ENCODE results near the gene FBLN5. TPM values are rescaled to one million over a fixed set of nuclear protein-coding genes. Genes with fewer than 3 reads are reported as not detected.

FBLN5 gene
- total RNA-seq, 1 experiment from 2014 or later = 0.23 TPM

- H3K27ac ChIP-seq (ENCODE audit: low read length) = no peak overlapping the region
- no peak for ATAC-seq
- no peaks in the 10 kb centered on the region for H3K9me3 ChIP-seq (ENCODE audit: control insufficient read depth, insufficient read depth, low read depth, low read length)
- no peak overlapping the region for H3K4me3 ChIP-seq (ENCODE audit: low read depth in 2 of 2, low read length in 2 of 2)
- H3K4me1 ChIP-seq (ENCODE audit: control insufficient read depth, insufficient read depth, low read length) = no peaks in the 10 kb centered on the region
- H3K36me3 ChIP-seq (ENCODE audit: control insufficient read depth, insufficient read depth, low read length) = peaks cover under 1% of the 10 kb centered on the region; the same call in 1 of the 2 replicates
- in situ Hi-C loops (cut with HindIII; ENCODE audit: low pct_unique_long_range_greater_than_20kb, low sequenced_read_pairs) = no loop called here
- POLR2A ChIA-PET = no interaction called here
- CTCF ChIA-PET = no interaction called here
- DNase-seq (ENCODE audit: low read depth, low spot score) = no peak
- H3K27me3 ChIP-seq (ENCODE audit: control insufficient read depth, insufficient read depth, low read length) = peaks cover 26% of the 10 kb centered on the region
- TF ChIP-seq, protein P1, sequence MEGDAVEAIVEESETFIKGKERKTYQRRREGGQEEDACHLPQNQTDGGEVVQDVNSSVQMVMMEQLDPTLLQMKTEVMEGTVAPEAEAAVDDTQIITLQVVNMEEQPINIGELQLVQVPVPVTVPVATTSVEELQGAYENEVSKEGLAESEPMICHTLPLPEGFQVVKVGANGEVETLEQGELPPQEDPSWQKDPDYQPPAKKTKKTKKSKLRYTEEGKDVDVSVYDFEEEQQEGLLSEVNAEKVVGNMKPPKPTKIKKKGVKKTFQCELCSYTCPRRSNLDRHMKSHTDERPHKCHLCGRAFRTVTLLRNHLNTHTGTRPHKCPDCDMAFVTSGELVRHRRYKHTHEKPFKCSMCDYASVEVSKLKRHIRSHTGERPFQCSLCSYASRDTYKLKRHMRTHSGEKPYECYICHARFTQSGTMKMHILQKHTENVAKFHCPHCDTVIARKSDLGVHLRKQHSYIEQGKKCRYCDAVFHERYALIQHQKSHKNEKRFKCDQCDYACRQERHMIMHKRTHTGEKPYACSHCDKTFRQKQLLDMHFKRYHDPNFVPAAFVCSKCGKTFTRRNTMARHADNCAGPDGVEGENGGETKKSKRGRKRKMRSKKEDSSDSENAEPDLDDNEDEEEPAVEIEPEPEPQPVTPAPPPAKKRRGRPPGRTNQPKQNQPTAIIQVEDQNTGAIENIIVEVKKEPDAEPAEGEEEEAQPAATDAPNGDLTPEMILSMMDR (IDR thresholded peaks at IDR 0.05) = no peak
- TF ChIP-seq, protein P2, sequence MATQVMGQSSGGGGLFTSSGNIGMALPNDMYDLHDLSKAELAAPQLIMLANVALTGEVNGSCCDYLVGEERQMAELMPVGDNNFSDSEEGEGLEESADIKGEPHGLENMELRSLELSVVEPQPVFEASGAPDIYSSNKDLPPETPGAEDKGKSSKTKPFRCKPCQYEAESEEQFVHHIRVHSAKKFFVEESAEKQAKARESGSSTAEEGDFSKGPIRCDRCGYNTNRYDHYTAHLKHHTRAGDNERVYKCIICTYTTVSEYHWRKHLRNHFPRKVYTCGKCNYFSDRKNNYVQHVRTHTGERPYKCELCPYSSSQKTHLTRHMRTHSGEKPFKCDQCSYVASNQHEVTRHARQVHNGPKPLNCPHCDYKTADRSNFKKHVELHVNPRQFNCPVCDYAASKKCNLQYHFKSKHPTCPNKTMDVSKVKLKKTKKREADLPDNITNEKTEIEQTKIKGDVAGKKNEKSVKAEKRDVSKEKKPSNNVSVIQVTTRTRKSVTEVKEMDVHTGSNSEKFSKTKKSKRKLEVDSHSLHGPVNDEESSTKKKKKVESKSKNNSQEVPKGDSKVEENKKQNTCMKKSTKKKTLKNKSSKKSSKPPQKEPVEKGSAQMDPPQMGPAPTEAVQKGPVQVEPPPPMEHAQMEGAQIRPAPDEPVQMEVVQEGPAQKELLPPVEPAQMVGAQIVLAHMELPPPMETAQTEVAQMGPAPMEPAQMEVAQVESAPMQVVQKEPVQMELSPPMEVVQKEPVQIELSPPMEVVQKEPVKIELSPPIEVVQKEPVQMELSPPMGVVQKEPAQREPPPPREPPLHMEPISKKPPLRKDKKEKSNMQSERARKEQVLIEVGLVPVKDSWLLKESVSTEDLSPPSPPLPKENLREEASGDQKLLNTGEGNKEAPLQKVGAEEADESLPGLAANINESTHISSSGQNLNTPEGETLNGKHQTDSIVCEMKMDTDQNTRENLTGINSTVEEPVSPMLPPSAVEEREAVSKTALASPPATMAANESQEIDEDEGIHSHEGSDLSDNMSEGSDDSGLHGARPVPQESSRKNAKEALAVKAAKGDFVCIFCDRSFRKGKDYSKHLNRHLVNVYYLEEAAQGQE (IDR thresholded peaks at IDR 0.05; ENCODE audit: insufficient read depth in 1 of 2, low read depth in 2 of 2, low read length in 1 of 2) = no peak
- TF ChIP-seq TCF7L2 (IDR thresholded peaks at IDR 0.05; ENCODE audit: low read depth, low read length) = no peak
- TF ChIP-seq SIN3A (IDR thresholded peaks at IDR 0.05; ENCODE audit: borderline replicate concordance, insufficient read depth, low read depth, low read length) = no peak
- TF ChIP-seq POLR2AphosphoS5 (IDR thresholded peaks at IDR 0.05; ENCODE audit: low read depth, low read length) = no peak
- no TSS peak for BruUV-seq (replicated peaks)
- intact Hi-C loops (cut with micrococcal nuclease; ENCODE audit: unreplicated experiment) = no loop called here
Observed at GRCh38 chr14:91830777-91831176, 116.7 kb downstream of the FBLN5 start.

GRCh38 chr14:91829511-91829910, 118.0 kb downstream of the FBLN5 start:
- DNase-seq (ENCODE audit: low read depth, low spot score) (no peak), ATAC-seq (no peak)
- intact Hi-C loops (cut with micrococcal nuclease; ENCODE audit: unreplicated experiment) (no loop called here), in situ Hi-C loops (cut with HindIII; ENCODE audit: low pct_unique_long_range_greater_than_20kb, low sequenced_read_pairs) (no loop called here)
- TF ChIP-seq TCF7L2 (IDR thresholded peaks at IDR 0.05; ENCODE audit: low read depth, low read length) (no peak), SIN3A (IDR thresholded peaks at IDR 0.05; ENCODE audit: borderline replicate concordance, insufficient read depth, low read depth, low read length) (no peak), POLR2AphosphoS5 (IDR thresholded peaks at IDR 0.05; ENCODE audit: low read depth, low read length) (no peak)
- TF ChIP-seq, protein P1 (IDR thresholded peaks at IDR 0.05) = no peak
- TF ChIP-seq, protein P2 (IDR thresholded peaks at IDR 0.05; ENCODE audit: insufficient read depth in 1 of 2, low read depth in 2 of 2, low read length in 1 of 2) = no peak
- Histone ChIP-seq H3K27me3 (ENCODE audit: control insufficient read depth, insufficient read depth, low read length) (peaks cover 15% of the 10 kb centered on the region), H3K27ac (ENCODE audit: low read length) (no peak overlapping the region), H3K4me1 (ENCODE audit: control insufficient read depth, insufficient read depth, low read length) (no peaks in the 10 kb centered on the region), H3K9me3 (ENCODE audit: control insufficient read depth, insufficient read depth, low read depth, low read length) (no peaks in the 10 kb centered on the region), H3K4me3 (ENCODE audit: low read depth in 2 of 2, low read length in 2 of 2) (no peak overlapping the region), H3K36me3 (ENCODE audit: control insufficient read depth, insufficient read depth, low read length) (no peaks in the 10 kb centered on the region)
- ChIA-PET POLR2A (no interaction called here), CTCF (no interaction called here)
- no TSS peak for BruUV-seq (replicated peaks)

All from Panc1 (cell line).